Kidney (tissue), 14 donors: Measurements from ENCODE around the gene KNL1. TPM values are rescaled to one million over a fixed set of nuclear protein-coding genes. Genes with fewer than 3 reads are reported as not detected.
A peak's percentile ranks its signal among the peaks of the same experiment; 100 is the strongest.

Experiments
- DNase-seq, 5 donors: peaks; one replicate each; pipeline ENCODE4 v3.0.0-alpha.2; 2013 to 2020
- FAIRE-seq: peaks from 2 replicates; lab custom pipeline; 2012; peaks lifted over from hg19 to GRCh38; lab: Jason Lieb, UNC
- H3K27ac ChIP-seq, 2 donors: one replicate each; pipeline ENCODE4 v1.7.0; 2013; ENCODE audit warnings: low read depth in 2 of 2, low read length in 2 of 2, inconsistent platforms in 1 of 2
- H3K27me3 ChIP-seq: one replicate; pipeline ENCODE4 v1.7.1; 2013; ENCODE audit warnings: low read length, inconsistent platforms; ENCODE audit not compliant: control insufficient read depth, insufficient read depth
- H3K36me3 ChIP-seq, 3 donors: one replicate each; pipeline versions ENCODE4 v1.7.0 to v1.7.1; 2013; ENCODE audit warnings: low read length in 3 of 3, control low read depth in 1 of 3, inconsistent platforms in 1 of 3; ENCODE audit not compliant: insufficient read depth in 3 of 3, control insufficient read depth in 2 of 3
- H3K4me1 ChIP-seq, 3 donors: one replicate each; pipeline versions ENCODE4 v1.7.0 to v1.7.1; 2013; ENCODE audit warnings: low read length in 3 of 3, inconsistent platforms in 1 of 3, low read depth in 1 of 3; ENCODE audit not compliant: control insufficient read depth in 2 of 3, insufficient read depth in 2 of 3
- H3K4me3 ChIP-seq, 3 donors: one replicate each; pipeline versions ENCODE4 v1.7.0 to v1.8.1; 2013; ENCODE audit warnings: low read length in 3 of 3, control low read depth in 1 of 3, inconsistent platforms in 1 of 3
- H3K9ac ChIP-seq, 3 donors: one replicate each; pipeline versions ENCODE4 v1.7.0 to v1.7.1; 2013; ENCODE audit warnings: low read length in 3 of 3, control low read depth in 1 of 3, inconsistent platforms in 1 of 3
- H3K9me3 ChIP-seq, 3 donors: one replicate each; pipeline versions ENCODE4 v1.7.0 to v1.7.1; 2013; ENCODE audit warnings: low read length in 3 of 3, control low read depth in 1 of 3, inconsistent platforms in 1 of 3; ENCODE audit not compliant: control insufficient read depth in 2 of 3, insufficient read depth in 1 of 3
- intact Hi-C: fragments of 100-400 bp; cut with DNase I; formaldehyde crosslinking; loops from one replicate; pipeline ENCODE4 v1.11.1; 2022
- polyA plus RNA-seq: library from polyadenylated mRNA; stranded (reverse); fragments of 350-450 nt; fragmentation: Illumina TruSeq; extraction: RNeasy Lipid Tissue Mini Kit (QIAGEN cat#74804); gene quantifications from one replicate; pipeline ENCODE4 v1.2.3, GENCODE V29; 2014; ENCODE audit warnings: low read depth, low replicate concordance; ENCODE audit not compliant: insufficient read depth
- total RNA-seq: library from RNA; stranded (reverse); fragmentation: NEBNext Ultra II Directional; extraction: Animal tissue kit (Norgen Biotek cat#: 25700); gene quantifications from one replicate; pipeline ENCODE4 v1.2.1, GENCODE V29; 2021
- TF ChIP-seq, protein P1 (sequence below): IDR thresholded peaks from 3 replicates; pipeline ENCODE4 v1.5.1; 2012; ENCODE audit warnings: mild to moderate bottlenecking, moderate library complexity, borderline replicate concordance; ENCODE audit not compliant: insufficient read depth; ENCODE audit errors: extremely low read depth
- donor health status: control.
- donor health status: control.
- donor health status: control.
- donor health status: control.
- donor health status: control.
- donor health status: DM: yes; HTN: yes; CAD: no.
- donor health status: Normal renal cell carcinoma (clear cell type).

KNL1 gene
- total and polyA plus RNA-seq, 2 donors from 2014 or later = 1.1 to 2.5 TPM

DNA sequence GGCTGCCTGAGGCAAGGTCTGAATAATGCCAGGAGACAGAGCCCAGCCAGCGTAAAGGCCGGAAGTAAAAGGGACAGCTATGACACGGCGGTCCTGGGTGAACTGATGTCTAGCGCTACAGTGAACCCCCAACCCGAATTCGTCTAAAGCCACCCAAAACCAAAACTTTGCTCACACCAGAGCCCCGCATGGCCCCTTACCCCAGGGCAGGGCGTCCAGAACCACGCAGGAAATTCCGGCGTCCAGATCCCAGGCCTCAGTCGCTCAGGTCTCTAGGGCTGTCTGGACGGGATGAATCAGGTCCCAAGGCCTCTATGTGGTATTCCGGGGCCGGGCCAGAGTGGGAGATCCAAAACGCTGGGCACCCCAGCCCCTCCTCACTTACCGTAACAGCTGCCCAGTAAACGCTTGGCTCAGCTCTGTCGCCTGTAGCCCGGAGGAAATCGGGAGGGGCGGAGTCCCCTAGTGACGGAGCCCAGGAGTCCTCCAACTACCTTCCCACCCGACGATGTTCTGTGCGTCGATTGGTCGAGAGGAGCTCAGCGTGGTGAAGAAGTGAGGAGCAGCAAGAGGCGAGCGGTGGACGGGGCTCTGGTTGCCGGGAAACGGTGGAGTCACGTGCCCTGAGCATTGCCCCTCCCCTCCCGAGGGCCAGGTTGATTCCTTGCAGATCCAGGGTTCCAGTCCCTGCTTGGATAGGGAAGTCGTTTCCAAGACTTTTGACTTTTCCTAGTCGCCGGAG lies 29.3 kb upstream of the KNL1 start, which contains the start of gene CCDC32:
TSS of gene CCDC32 (minus strand) at position 452 of the 742 bp plus-strand sequence. CDS start 2,027 bp downstream, outside the sequence.
- H3K9ac ChIP-seq = peak within 1 kb of the TSS; percentile 66 to 89 (median 68)
- FAIRE-seq (peak; percentile 98), DNase-seq (peak; percentile 98 to 100 (median 99))
- TF ChIP-seq, protein P1, sequence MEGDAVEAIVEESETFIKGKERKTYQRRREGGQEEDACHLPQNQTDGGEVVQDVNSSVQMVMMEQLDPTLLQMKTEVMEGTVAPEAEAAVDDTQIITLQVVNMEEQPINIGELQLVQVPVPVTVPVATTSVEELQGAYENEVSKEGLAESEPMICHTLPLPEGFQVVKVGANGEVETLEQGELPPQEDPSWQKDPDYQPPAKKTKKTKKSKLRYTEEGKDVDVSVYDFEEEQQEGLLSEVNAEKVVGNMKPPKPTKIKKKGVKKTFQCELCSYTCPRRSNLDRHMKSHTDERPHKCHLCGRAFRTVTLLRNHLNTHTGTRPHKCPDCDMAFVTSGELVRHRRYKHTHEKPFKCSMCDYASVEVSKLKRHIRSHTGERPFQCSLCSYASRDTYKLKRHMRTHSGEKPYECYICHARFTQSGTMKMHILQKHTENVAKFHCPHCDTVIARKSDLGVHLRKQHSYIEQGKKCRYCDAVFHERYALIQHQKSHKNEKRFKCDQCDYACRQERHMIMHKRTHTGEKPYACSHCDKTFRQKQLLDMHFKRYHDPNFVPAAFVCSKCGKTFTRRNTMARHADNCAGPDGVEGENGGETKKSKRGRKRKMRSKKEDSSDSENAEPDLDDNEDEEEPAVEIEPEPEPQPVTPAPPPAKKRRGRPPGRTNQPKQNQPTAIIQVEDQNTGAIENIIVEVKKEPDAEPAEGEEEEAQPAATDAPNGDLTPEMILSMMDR = no peak
- peak within 1 kb of the TSS; percentile 85 to 91 (median 88) for H3K4me3 ChIP-seq
- peaks cover 2 to 7% (median 4%) of the 10 kb centered on the region in 3 donors for H3K4me1 ChIP-seq
- no peaks in the 10 kb centered on the region for H3K36me3 ChIP-seq
- no peaks in the 10 kb centered on the region for H3K9me3 ChIP-seq
- H3K27me3 ChIP-seq = no peaks in the 10 kb centered on the region
- intact Hi-C loops = no loop called here
- H3K27ac ChIP-seq = peak within 1 kb of the TSS; percentile 89 to 90

DNA sequence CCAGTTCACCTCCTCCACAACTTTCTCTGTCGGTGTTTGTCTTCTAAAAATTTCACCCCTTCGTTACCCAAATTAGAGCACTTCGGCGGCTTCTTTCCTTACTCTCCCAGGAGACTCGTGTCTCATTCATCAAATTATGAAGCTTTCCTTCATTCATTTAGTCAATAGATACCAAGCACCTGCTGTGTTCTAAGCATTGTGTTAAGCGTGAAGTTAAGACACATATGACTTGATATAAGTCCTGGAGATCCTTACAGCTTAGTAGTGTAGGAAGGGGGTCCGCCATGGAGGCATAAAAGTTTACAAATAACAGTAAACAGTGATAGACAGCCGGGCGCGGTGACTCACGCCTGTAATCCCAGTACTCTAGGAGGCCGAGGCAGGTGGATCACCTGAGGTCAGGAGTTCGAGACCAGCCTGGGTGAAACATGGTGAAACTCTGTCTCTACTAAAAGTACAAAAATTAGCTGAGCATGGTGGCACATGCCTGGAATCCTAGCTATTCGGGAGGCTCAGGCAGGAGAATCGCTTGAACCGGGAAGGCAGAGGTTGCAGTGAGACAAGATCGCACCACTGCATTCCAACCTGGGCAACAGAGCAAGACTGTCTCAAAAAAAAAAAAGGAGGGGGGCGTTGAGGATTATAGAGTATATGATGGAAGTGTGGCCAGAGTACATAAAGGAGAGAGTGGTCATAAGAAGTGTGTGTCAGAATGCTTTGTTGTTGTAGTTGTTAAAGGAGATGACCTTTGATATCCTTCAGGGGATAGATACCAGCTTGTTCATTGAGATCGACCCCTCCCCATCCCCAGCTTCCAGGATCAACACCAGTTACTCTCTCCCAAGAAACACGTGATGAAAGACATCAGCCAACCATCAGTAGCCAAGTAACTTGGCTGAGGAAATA lies 28.5 kb upstream of the KNL1 start:
- H3K9me3 ChIP-seq = no peaks in the 10 kb centered on the region
- peak in 1 of 5 donors; percentile 64 for DNase-seq
- no peak for FAIRE-seq
- intact Hi-C loops = no loop called here
- no peaks in the 10 kb centered on the region for H3K27me3 ChIP-seq
- peak overlapping the region; percentile 20 to 61 (median 21) for H3K9ac ChIP-seq
- H3K4me3 ChIP-seq = peak overlapping the region; percentile 85 to 91 (median 86)
- TF ChIP-seq, protein P1 = no peak
- no peaks in the 10 kb centered on the region for H3K36me3 ChIP-seq
- no peak overlapping the region for H3K27ac ChIP-seq
- peaks cover 6 to 15% (median 12%) of the 10 kb centered on the region in 3 donors for H3K4me1 ChIP-seq

DNA sequence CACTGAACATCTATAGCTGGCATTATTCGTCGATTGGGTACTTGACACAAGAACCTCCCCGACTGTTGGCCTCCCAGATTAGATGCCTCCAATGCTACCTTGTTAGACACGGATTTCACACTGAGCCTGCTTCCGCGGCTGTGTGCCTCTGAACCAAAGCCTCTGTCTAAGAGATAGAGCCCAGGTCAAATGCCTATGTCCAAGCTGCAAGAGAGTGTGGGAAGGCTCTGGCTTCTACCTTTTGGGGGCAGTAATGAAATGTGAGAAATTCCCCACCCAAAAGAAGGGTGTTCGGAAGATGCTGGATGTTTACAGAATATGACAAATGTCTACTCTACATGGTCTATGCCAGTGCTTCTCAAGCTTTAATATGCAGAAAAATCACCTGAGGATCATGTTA lies 26.9 kb upstream of the KNL1 start:
- H3K9me3 ChIP-seq = no peaks in the 10 kb centered on the region
- H3K27me3 ChIP-seq = no peaks in the 10 kb centered on the region
- H3K36me3 ChIP-seq = peaks cover 0 to 6% (median 0%) of the 10 kb centered on the region in 3 donors
- H3K4me1 ChIP-seq = peaks cover 6 to 16% (median 13%) of the 10 kb centered on the region in 3 donors
- no peak overlapping the region for H3K27ac ChIP-seq
- FAIRE-seq = no peak
- TF ChIP-seq, protein P1 = no peak
- intact Hi-C loops = no loop called here
- no peak overlapping the region for H3K9ac ChIP-seq
- no peak overlapping the region for H3K4me3 ChIP-seq
- no peak for DNase-seq
